NK-92 treated with Interleukin-12 subunit alpha and Interleukin-12 subunit beta, amount 100 ng/mL, for 24 hours (cell line): Measurements from ENCODE around the gene PPP2R3A.
"Not testable (repeated sequence)": the region's sequence is repeated elsewhere in the genome, so short reads cannot be mapped to it uniquely, and the experiment has no call there.

Source experiments
- DNase-seq: peaks from one replicate; lab custom pipeline; 2025; lab: John Stamatoyannopoulos, UW

PPP2R3A gene

GRCh38 chr3:136083641-136084382, 118.3 kb downstream of the PPP2R3A start:
- not testable (repeated sequence) for DNase-seq

GRCh38 chr3:136085067-136085466, 119.5 kb downstream of the PPP2R3A start:
- DNase-seq, result not testable (repeated sequence)

GRCh38 chr3:136093771-136094170, 128.2 kb downstream of the PPP2R3A start:
- no peak for DNase-seq

GRCh38 chr3:136105044-136105443, 139.5 kb downstream of the PPP2R3A start:
- no peak for DNase-seq

GRCh38 chr3:136106101-136106500, 140.6 kb downstream of the PPP2R3A start:
- DNase-seq, result no peak

GRCh38 chr3:136109499-136109898, 144.0 kb downstream of the PPP2R3A start:
- no peak for DNase-seq

- DNase-seq, result no peak
Measured at GRCh38 chr3:136110481-136110880, 145.0 kb downstream of the PPP2R3A start.

GRCh38 chr3:136114421-136114820, 148.9 kb downstream of the PPP2R3A start:
- no peak for DNase-seq

- not testable (repeated sequence) for DNase-seq
Measured at GRCh38 chr3:136119332-136119731, 153.8 kb downstream of the PPP2R3A start.

GRCh38 chr3:136119783-136120182, 154.3 kb downstream of the PPP2R3A start:
- not testable (repeated sequence) for DNase-seq

GRCh38 chr3:136120373-136121348, 155.1 kb downstream of the PPP2R3A start:
- no peak for DNase-seq

- no peak for DNase-seq
Measured at GRCh38 chr3:136122006-136122405, 156.5 kb downstream of the PPP2R3A start.

GRCh38 chr3:136131647-136132046, 166.1 kb downstream of the PPP2R3A start:
- not testable (repeated sequence) for DNase-seq

GRCh38 chr3:136134091-136134490, 168.6 kb downstream of the PPP2R3A start:
- DNase-seq, result no peak

- DNase-seq, result no peak
Measured at GRCh38 chr3:136135039-136135802, 169.7 kb downstream of the PPP2R3A start.

- no peak for DNase-seq
Measured at GRCh38 chr3:136136454-136136853, 170.9 kb downstream of the PPP2R3A start.

GRCh38 chr3:136141291-136141785, 175.8 kb downstream of the PPP2R3A start:
- DNase-seq, result no peak

GRCh38 chr3:136141891-136142290, 176.4 kb downstream of the PPP2R3A start:
- DNase-seq, result no peak

GRCh38 chr3:136142592-136142991, 177.1 kb downstream of the PPP2R3A start:
- DNase-seq, result no peak

GRCh38 chr3:136144397-136144796, 178.9 kb downstream of the PPP2R3A start:
- DNase-seq, result not testable (repeated sequence)

- DNase-seq, result no peak
Measured at GRCh38 chr3:136146981-136147729, 181.6 kb downstream of the PPP2R3A start.
